Stimulated activated naive CD8-positive, alpha-beta T cell treated with anti-CD3 and anti-CD28 coated beads, Interleukin-15, Interleukin-2, amounts not matched to agents 100 ng/mL and 50 ng/mL, for 24 hours (primary cell): ENCODE data around the gene PPP2R2C.

Experiments used
- H3K27ac Mint-ChIP-seq: one replicate; pipeline ENCODE4 v1.8.0; 2021; ENCODE audit warnings: mild to moderate bottlenecking, mixed read lengths
- H3K27me3 Mint-ChIP-seq: one replicate; pipeline ENCODE4 v1.8.0; 2021; ENCODE audit warnings: mixed read lengths
- H3K36me3 Mint-ChIP-seq: one replicate; pipeline ENCODE4 v1.8.0; 2021; ENCODE audit warnings: low read depth, mixed read lengths
- H3K4me1 Mint-ChIP-seq: one replicate; pipeline ENCODE4 v1.8.0; 2021; ENCODE audit warnings: low read depth, mixed read lengths
- H3K4me3 Mint-ChIP-seq: one replicate; pipeline ENCODE4 v1.8.0; 2021; ENCODE audit warnings: mild to moderate bottlenecking, mixed read lengths
- H3K9me3 Mint-ChIP-seq: one replicate; pipeline ENCODE4 v1.8.0; 2021; ENCODE audit warnings: mixed read lengths

Gene PPP2R2C

GRCh38 chr4:6500481-6501140, 28.2 kb upstream of the PPP2R2C start:
- H3K9me3 Mint-ChIP-seq: peaks cover 14% of the 10 kb centered on the region
- H3K4me3 Mint-ChIP-seq: no peak overlapping the region
- no peak overlapping the region for H3K27ac Mint-ChIP-seq
- H3K36me3 Mint-ChIP-seq: no peaks in the 10 kb centered on the region
- H3K27me3 Mint-ChIP-seq: peaks cover 22% of the 10 kb centered on the region
- H3K4me1 Mint-ChIP-seq: no peaks in the 10 kb centered on the region

- Mint-ChIP-seq H3K27ac (no peak overlapping the region), H3K36me3 (no peaks in the 10 kb centered on the region), H3K4me1 (no peaks in the 10 kb centered on the region), H3K9me3 (peaks cover 7% of the 10 kb centered on the region), H3K27me3 (peaks cover 25% of the 10 kb centered on the region), H3K4me3 (no peak overlapping the region)
Observed at GRCh38 chr4:6499238-6499600, 26.8 kb upstream of the PPP2R2C start.

- no peak overlapping the region for H3K4me3 Mint-ChIP-seq
- H3K27me3 Mint-ChIP-seq: peaks cover 30% of the 10 kb centered on the region
Observed at GRCh38 chr4:6498511-6499237, 26.3 kb upstream of the PPP2R2C start.

GRCh38 chr4:6497796-6498195, 25.4 kb upstream of the PPP2R2C start:
- Mint-ChIP-seq H3K4me3 (no peak overlapping the region), H3K9me3 (no peaks in the 10 kb centered on the region), H3K27me3 (peaks cover 31% of the 10 kb centered on the region)

More at GRCh38 chr4:6498511-6499237, 26.3 kb upstream of the PPP2R2C start:
- Mint-ChIP-seq H3K36me3 (no peaks in the 10 kb centered on the region), H3K4me1 (no peaks in the 10 kb centered on the region), H3K9me3 (peaks cover 7% of the 10 kb centered on the region), H3K27ac (no peak overlapping the region)

GRCh38 chr4:6495736-6496135, 23.3 kb upstream of the PPP2R2C start:
- H3K27me3 Mint-ChIP-seq: peaks cover 29% of the 10 kb centered on the region
- no peak overlapping the region for H3K4me3 Mint-ChIP-seq
- no peaks in the 10 kb centered on the region for H3K36me3 Mint-ChIP-seq
- no peak overlapping the region for H3K27ac Mint-ChIP-seq
- no peaks in the 10 kb centered on the region for H3K4me1 Mint-ChIP-seq
- no peaks in the 10 kb centered on the region for H3K9me3 Mint-ChIP-seq

More at GRCh38 chr4:6497796-6498195, 25.4 kb upstream of the PPP2R2C start:
- Mint-ChIP-seq H3K27ac (no peak overlapping the region), H3K4me1 (no peaks in the 10 kb centered on the region), H3K36me3 (no peaks in the 10 kb centered on the region)

- Mint-ChIP-seq H3K9me3 (no peaks in the 10 kb centered on the region), H3K4me3 (no peak overlapping the region), H3K36me3 (no peaks in the 10 kb centered on the region), H3K4me1 (no peaks in the 10 kb centered on the region), H3K27ac (no peak overlapping the region), H3K27me3 (peaks cover 30% of the 10 kb centered on the region)
Observed at GRCh38 chr4:6495296-6495590, 22.8 kb upstream of the PPP2R2C start.

- Mint-ChIP-seq H3K36me3 (no peaks in the 10 kb centered on the region), H3K27ac (no peak overlapping the region), H3K4me1 (no peaks in the 10 kb centered on the region), H3K9me3 (no peaks in the 10 kb centered on the region), H3K27me3 (peaks cover 33% of the 10 kb centered on the region), H3K4me3 (no peak overlapping the region)
Observed at GRCh38 chr4:6494431-6495295, 22.2 kb upstream of the PPP2R2C start.

- Mint-ChIP-seq H3K4me3 (no peak overlapping the region), H3K27me3 (peaks cover 33% of the 10 kb centered on the region), H3K4me1 (no peaks in the 10 kb centered on the region)
Observed at GRCh38 chr4:6493658-6494304, 21.4 kb upstream of the PPP2R2C start.

GRCh38 chr4:6492861-6493657, 20.6 kb upstream of the PPP2R2C start:
- Mint-ChIP-seq H3K9me3 (no peaks in the 10 kb centered on the region), H3K4me3 (no peak overlapping the region), H3K36me3 (no peaks in the 10 kb centered on the region), H3K4me1 (no peaks in the 10 kb centered on the region), H3K27ac (no peak overlapping the region), H3K27me3 (peaks cover 33% of the 10 kb centered on the region)

More at GRCh38 chr4:6493658-6494304, 21.4 kb upstream of the PPP2R2C start:
- H3K9me3 Mint-ChIP-seq: no peaks in the 10 kb centered on the region
- no peaks in the 10 kb centered on the region for H3K36me3 Mint-ChIP-seq
- no peak overlapping the region for H3K27ac Mint-ChIP-seq

GRCh38 chr4:6492027-6492590, 19.7 kb upstream of the PPP2R2C start:
- no peaks in the 10 kb centered on the region for H3K4me1 Mint-ChIP-seq
- H3K27me3 Mint-ChIP-seq: peaks cover 35% of the 10 kb centered on the region
- H3K36me3 Mint-ChIP-seq: no peaks in the 10 kb centered on the region
- no peak overlapping the region for H3K4me3 Mint-ChIP-seq
- H3K27ac Mint-ChIP-seq: no peak overlapping the region
- peaks cover 2% of the 10 kb centered on the region for H3K9me3 Mint-ChIP-seq

- Mint-ChIP-seq H3K27me3 (peaks cover 41% of the 10 kb centered on the region), H3K36me3 (no peaks in the 10 kb centered on the region), H3K9me3 (peaks cover 10% of the 10 kb centered on the region), H3K4me1 (no peaks in the 10 kb centered on the region), H3K27ac (no peak overlapping the region), H3K4me3 (no peak overlapping the region)
Observed at GRCh38 chr4:6491235-6491634, 18.8 kb upstream of the PPP2R2C start.

GRCh38 chr4:6489927-6490326, 17.5 kb upstream of the PPP2R2C start:
- Mint-ChIP-seq H3K9me3 (peaks cover 21% of the 10 kb centered on the region), H3K4me3 (no peak overlapping the region), H3K27ac (no peak overlapping the region), H3K4me1 (no peaks in the 10 kb centered on the region), H3K27me3 (peaks cover 47% of the 10 kb centered on the region), H3K36me3 (no peaks in the 10 kb centered on the region)

GRCh38 chr4:6487466-6487865, 15.1 kb upstream of the PPP2R2C start:
- H3K4me3 Mint-ChIP-seq: no peak overlapping the region
- no peaks in the 10 kb centered on the region for H3K36me3 Mint-ChIP-seq
- no peak overlapping the region for H3K27ac Mint-ChIP-seq
- peaks cover 29% of the 10 kb centered on the region for H3K27me3 Mint-ChIP-seq
- no peaks in the 10 kb centered on the region for H3K4me1 Mint-ChIP-seq
- peaks cover 24% of the 10 kb centered on the region for H3K9me3 Mint-ChIP-seq

GRCh38 chr4:6480534-6481088, 8.2 kb upstream of the PPP2R2C start:
- H3K27me3 Mint-ChIP-seq: peaks cover 23% of the 10 kb centered on the region
- peaks cover 11% of the 10 kb centered on the region for H3K9me3 Mint-ChIP-seq
- no peak overlapping the region for H3K27ac Mint-ChIP-seq
- no peak overlapping the region for H3K4me3 Mint-ChIP-seq
- H3K36me3 Mint-ChIP-seq: no peaks in the 10 kb centered on the region
- no peaks in the 10 kb centered on the region for H3K4me1 Mint-ChIP-seq
